GM12872 (cell line): ENCODE data around the gene PDS5A.

Experiments
- CTCF ChIP-seq: IDR thresholded peaks from 3 replicates; pipeline ENCODE4 v1.5.1; 2011; ENCODE audit warnings: low read depth, mild to moderate bottlenecking, low read length, moderate library complexity; ENCODE audit not compliant: insufficient read depth

Gene PDS5A

DNA sequence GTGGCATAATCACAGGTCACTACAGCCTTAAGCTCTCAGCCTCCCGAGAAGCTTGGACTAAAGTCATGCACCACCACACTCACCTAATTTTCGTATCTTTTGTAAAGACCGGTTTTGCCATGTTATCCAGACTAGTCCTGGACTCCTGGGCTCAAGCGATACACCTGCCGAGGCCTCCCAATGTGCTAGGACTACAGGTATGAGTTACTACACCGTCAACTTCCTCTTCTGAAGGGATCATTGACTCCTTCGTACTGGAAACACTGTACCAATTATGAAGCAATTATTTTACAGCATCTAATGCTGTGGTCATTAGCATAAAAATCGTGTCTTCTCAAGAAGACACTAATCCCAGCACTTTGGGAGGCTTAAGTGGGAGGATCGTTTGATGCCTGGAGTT is 35.2 kb downstream of the PDS5A start:
- no peak for TF ChIP-seq CTCF

DNA sequence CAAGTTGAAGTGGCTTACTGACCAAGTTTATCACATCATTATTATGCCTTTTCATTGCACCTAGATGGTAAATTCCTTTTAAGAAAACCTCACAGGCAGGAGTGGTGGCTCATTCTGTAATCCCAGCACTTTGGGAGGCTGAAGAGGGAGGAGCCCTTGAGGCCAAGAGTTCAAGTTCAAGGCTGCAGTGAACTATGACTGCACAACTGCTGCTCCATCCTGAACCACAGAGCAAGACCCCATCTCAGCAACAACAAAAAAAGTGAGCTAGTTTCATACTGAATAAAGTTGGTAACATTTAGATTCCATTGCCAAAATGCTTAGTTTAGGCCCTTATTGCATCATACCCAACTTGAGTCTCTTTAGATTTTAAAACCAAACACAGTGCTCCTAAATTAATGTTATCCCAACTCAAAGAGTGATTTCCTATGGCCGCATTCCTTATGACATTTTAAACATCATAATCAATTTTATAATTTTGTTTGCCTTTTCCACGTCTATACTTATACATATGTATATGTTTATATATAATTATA is 36.0 kb downstream of the PDS5A start:
- TF ChIP-seq CTCF, result no peak

GRCh38 chr4:39937683-39938268 is 39.9 kb downstream of the PDS5A start:
- TF ChIP-seq CTCF, result no peak

- no peak for TF ChIP-seq CTCF
Measured at GRCh38 chr4:39936565-39937418, 40.9 kb downstream of the PDS5A start.

DNA sequence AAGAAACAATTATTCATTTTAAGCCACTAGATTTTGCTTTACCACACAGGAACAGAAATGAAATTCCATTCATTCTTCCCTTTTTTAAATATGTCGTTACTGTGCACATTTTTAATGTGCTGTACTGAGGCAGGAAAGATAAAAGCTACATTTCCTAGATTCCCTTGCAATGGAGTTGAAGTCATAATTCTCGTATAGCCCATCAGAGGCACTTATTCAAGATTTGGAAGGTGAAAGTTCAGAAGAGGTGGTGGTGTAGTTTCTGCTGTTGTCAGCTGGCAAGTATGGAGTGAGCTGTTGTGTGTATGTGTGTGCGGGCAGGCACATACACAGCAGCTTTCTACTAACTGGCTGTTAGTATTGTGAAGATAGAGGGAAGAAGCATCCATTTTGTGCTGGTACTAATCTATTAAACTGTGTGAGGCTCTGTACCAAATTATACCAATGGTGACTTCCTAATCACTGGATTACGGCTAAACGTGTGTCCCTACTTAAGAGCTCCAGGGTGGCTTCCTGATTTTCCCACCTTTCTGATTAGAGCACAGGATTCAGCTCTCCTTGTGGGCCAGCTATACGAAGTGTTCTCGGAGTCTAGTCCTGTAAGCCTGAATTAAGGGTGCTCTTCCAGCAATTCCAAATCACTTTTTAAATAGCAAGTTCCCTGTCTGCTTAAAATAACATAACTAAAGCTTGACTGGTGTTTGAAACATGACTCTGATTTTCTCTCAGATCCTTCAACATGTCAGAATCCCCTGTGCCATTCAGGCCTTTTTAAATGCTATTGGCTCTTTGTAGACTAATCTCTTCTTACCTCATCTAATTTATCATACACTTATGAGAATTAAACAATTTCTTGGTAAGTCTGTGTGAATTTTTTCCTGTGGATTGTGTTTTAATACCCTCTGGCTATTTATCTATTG is 43.8 kb downstream of the PDS5A start:
- TF ChIP-seq CTCF, result no peak

DNA sequence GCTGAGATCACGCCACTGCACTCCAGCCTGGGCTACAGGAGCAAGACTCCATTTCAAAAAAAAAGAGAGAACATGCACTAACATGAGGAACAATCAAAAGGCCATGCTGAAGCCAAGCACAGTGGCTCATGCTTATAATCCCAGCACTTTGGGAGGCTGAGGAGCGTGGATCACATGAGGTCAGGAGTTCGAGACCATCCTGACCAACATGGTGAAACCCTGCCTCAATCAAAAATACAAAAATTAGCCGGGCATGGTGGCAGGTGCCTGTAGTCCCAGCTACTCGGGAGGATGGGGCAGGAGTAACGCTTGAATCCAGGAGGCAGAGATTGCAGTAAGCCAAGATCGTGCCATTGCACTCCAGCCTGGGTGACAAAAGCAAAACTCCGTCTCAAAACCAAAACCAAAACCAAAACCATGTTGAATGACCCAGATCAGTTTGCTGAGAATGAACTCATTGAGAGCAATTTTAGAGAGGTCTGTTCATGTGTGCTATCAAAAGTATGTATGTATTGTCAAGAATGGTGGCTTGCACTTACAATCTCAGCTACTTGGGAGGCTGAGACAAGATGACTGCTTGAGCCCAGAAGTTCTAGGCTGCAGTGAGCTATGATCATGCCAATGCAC is 44.8 kb downstream of the PDS5A start:
- no peak for TF ChIP-seq CTCF
